ENCODE data around the gene ZNRF3.

Gene ZNRF3

GRCh38 chr22:28923826-28924732, 40.7 kb downstream of the ZNRF3 start:
- Histone ChIP-seq H3K27ac (ENCODE audit: low read length) (no peak overlapping the region), H3K27me3 (ENCODE audit: control insufficient read depth, insufficient read depth, low read length) (no peaks in the 10 kb centered on the region), H3K4me3 (ENCODE audit: low read length) (no peak overlapping the region), H3K9ac (ENCODE audit: low read length) (no peak overlapping the region), H3K9me3 (ENCODE audit: control insufficient read depth, low read depth, low read length) (no peaks in the 10 kb centered on the region), H3K36me3 (ENCODE audit: control insufficient read depth, low read depth, low read length) (no peaks in the 10 kb centered on the region), H3K4me1 (ENCODE audit: control insufficient read depth, low read depth, low read length) (peaks cover 27% of the 10 kb centered on the region)

- no peak overlapping the region for H3K27ac ChIP-seq (ENCODE audit: low read length)
- no peaks in the 10 kb centered on the region for H3K27me3 ChIP-seq (ENCODE audit: control insufficient read depth, insufficient read depth, low read length)
- no peaks in the 10 kb centered on the region for H3K36me3 ChIP-seq (ENCODE audit: control insufficient read depth, low read depth, low read length)
- no peaks in the 10 kb centered on the region for H3K9me3 ChIP-seq (ENCODE audit: control insufficient read depth, low read depth, low read length)
- no peak overlapping the region for H3K9ac ChIP-seq (ENCODE audit: low read length)
- H3K4me1 ChIP-seq (ENCODE audit: control insufficient read depth, low read depth, low read length) = peaks cover 27% of the 10 kb centered on the region
- no peak overlapping the region for H3K4me3 ChIP-seq (ENCODE audit: low read length)
These were observed 42.5 kb downstream of the ZNRF3 start for GRCh38 chr22:28925916-28926315.

GRCh38 chr22:28927630-28928029, 44.3 kb downstream of the ZNRF3 start:
- H3K9ac ChIP-seq (ENCODE audit: low read length) = no peak overlapping the region
- H3K4me1 ChIP-seq (ENCODE audit: control insufficient read depth, low read depth, low read length) = peaks cover 19% of the 10 kb centered on the region
- H3K36me3 ChIP-seq (ENCODE audit: control insufficient read depth, low read depth, low read length) = no peaks in the 10 kb centered on the region
- no peak overlapping the region for H3K27ac ChIP-seq (ENCODE audit: low read length)
- no peak overlapping the region for H3K4me3 ChIP-seq (ENCODE audit: low read length)
- no peaks in the 10 kb centered on the region for H3K27me3 ChIP-seq (ENCODE audit: control insufficient read depth, insufficient read depth, low read length)
- H3K9me3 ChIP-seq (ENCODE audit: control insufficient read depth, low read depth, low read length) = no peaks in the 10 kb centered on the region

GRCh38 chr22:28929197-28929596, 45.8 kb downstream of the ZNRF3 start:
- H3K9me3 ChIP-seq (ENCODE audit: control insufficient read depth, low read depth, low read length) = no peaks in the 10 kb centered on the region
- no peaks in the 10 kb centered on the region for H3K36me3 ChIP-seq (ENCODE audit: control insufficient read depth, low read depth, low read length)
- no peaks in the 10 kb centered on the region for H3K27me3 ChIP-seq (ENCODE audit: control insufficient read depth, insufficient read depth, low read length)
- no peak overlapping the region for H3K27ac ChIP-seq (ENCODE audit: low read length)
- H3K9ac ChIP-seq (ENCODE audit: low read length) = no peak overlapping the region
- peaks cover 23% of the 10 kb centered on the region for H3K4me1 ChIP-seq (ENCODE audit: control insufficient read depth, low read depth, low read length)
- H3K4me3 ChIP-seq (ENCODE audit: low read length) = no peak overlapping the region

DNA sequence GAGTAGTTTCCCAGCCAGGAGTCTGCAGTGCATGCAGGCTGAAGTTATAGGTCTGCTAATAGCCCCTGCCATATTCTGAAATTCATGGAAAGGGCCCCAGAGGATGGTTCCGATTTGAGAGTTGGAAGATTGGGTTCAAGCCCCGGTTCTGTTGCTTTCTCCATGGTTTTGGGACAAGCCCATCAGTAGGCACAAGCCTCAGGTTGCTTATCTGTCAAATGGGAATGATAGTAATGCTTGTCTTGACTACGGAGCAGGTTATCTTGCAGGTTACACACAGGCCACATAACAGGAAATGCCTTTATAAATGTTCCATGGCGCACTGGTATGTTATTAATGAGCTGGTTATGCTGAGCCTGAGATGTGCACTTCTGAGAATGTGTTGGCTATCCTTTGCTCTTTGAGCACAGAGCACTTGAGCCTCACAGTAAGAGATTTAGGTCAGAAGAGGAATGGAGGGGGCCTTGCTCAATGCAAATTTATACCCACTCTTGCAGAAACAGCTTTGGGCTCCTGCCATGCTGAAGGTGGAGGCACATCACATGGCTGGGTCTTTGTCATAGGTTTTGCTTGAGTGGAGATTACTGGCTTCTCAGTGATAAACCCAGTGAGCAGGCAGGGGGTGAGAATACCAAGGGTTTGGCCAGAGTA, 47.1 kb downstream of the ZNRF3 start:
- Histone ChIP-seq H3K9ac (ENCODE audit: low read length) (no peak overlapping the region), H3K36me3 (ENCODE audit: control insufficient read depth, low read depth, low read length) (no peaks in the 10 kb centered on the region), H3K4me3 (ENCODE audit: low read length) (no peak overlapping the region), H3K27me3 (ENCODE audit: control insufficient read depth, insufficient read depth, low read length) (no peaks in the 10 kb centered on the region), H3K4me1 (ENCODE audit: control insufficient read depth, low read depth, low read length) (peaks cover 19% of the 10 kb centered on the region), H3K27ac (ENCODE audit: low read length) (no peak overlapping the region), H3K9me3 (ENCODE audit: control insufficient read depth, low read depth, low read length) (no peaks in the 10 kb centered on the region)

DNA sequence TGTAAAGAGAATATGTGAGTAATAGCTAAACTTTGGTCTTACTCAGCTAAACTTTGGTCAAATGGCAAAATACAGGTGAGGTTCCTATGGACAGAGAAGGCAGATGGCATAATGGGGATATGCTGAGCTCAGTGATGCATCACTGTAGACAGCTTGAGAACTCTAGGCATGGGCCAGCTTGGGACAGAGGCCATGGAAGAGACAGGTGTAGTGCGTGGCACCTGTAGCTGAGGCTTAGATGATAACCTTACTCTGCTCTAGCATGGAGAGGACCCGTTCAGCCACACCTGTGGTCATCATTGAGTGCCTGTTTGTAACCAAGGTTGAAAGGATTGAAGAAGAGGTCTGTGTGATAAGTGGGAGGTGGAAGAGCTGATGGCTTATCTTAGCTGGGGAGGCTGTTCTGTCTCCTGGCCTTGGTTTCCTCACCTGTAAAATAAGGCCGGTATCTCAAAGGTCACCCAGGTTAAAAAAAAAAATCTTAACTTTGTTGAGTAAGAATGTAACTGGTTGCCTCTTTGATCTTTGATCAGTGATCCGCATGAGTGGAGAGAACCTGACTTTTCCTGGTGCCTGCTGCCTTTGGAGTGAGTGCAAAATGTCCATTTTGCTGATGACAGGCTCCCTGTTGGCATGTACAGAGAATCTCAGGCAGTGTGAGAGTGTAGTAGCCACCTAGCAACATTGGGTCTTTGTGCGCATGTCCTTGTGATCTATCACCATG, 48.6 kb downstream of the ZNRF3 start:
- Histone ChIP-seq H3K27ac (ENCODE audit: low read length) (no peak overlapping the region), H3K27me3 (ENCODE audit: control insufficient read depth, insufficient read depth, low read length) (no peaks in the 10 kb centered on the region), H3K9me3 (ENCODE audit: control insufficient read depth, low read depth, low read length) (no peaks in the 10 kb centered on the region), H3K9ac (ENCODE audit: low read length) (no peak overlapping the region), H3K36me3 (ENCODE audit: control insufficient read depth, low read depth, low read length) (no peaks in the 10 kb centered on the region), H3K4me3 (ENCODE audit: low read length) (no peak overlapping the region), H3K4me1 (ENCODE audit: control insufficient read depth, low read depth, low read length) (peaks cover 12% of the 10 kb centered on the region)

GRCh38 chr22:28933321-28933720, 49.9 kb downstream of the ZNRF3 start:
- Histone ChIP-seq H3K4me1 (ENCODE audit: control insufficient read depth, low read depth, low read length) (peaks cover 12% of the 10 kb centered on the region), H3K27ac (ENCODE audit: low read length) (no peak overlapping the region), H3K36me3 (ENCODE audit: control insufficient read depth, low read depth, low read length) (no peaks in the 10 kb centered on the region), H3K4me3 (ENCODE audit: low read length) (no peak overlapping the region), H3K27me3 (ENCODE audit: control insufficient read depth, insufficient read depth, low read length) (no peaks in the 10 kb centered on the region), H3K9ac (ENCODE audit: low read length) (no peak overlapping the region), H3K9me3 (ENCODE audit: control insufficient read depth, low read depth, low read length) (no peaks in the 10 kb centered on the region)

- Histone ChIP-seq H3K4me3 (ENCODE audit: low read length) (no peak overlapping the region), H3K9me3 (ENCODE audit: control insufficient read depth, low read depth, low read length) (no peaks in the 10 kb centered on the region), H3K9ac (ENCODE audit: low read length) (no peak overlapping the region), H3K36me3 (ENCODE audit: control insufficient read depth, low read depth, low read length) (no peaks in the 10 kb centered on the region), H3K27ac (ENCODE audit: low read length) (no peak overlapping the region), H3K27me3 (ENCODE audit: control insufficient read depth, insufficient read depth, low read length) (no peaks in the 10 kb centered on the region), H3K4me1 (ENCODE audit: control insufficient read depth, low read depth, low read length) (peaks cover 12% of the 10 kb centered on the region)
These were observed 50.7 kb downstream of the ZNRF3 start for GRCh38 chr22:28934026-28934425.

DNA sequence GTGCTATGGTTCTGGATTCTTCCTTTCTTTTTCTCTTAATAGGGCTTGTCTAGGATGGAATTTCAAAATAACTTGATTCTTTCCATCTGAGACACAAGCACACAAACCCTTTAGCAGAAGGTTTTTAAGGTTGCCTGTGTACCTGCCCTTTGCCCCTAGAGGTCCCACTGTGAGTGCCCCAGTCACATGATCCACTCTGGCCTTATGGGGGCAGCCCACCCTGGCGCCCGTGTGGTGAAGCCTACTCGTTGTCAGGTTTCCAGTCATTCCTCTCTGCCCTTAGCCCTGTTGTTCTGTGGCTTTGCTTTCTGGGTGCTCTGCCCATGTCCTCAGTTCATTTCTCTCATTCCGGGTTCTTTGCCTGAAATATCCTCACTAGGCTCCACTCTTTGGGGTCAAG, 51.8 kb downstream of the ZNRF3 start:
- Histone ChIP-seq H3K4me3 (ENCODE audit: low read length) (no peak overlapping the region), H3K4me1 (ENCODE audit: control insufficient read depth, low read depth, low read length) (peaks cover 23% of the 10 kb centered on the region), H3K27ac (ENCODE audit: low read length) (no peak overlapping the region)

GRCh38 chr22:28935713-28936112, 52.3 kb downstream of the ZNRF3 start:
- no peaks in the 10 kb centered on the region for H3K27me3 ChIP-seq (ENCODE audit: control insufficient read depth, insufficient read depth, low read length)
- H3K27ac ChIP-seq (ENCODE audit: low read length) = no peak overlapping the region
- no peaks in the 10 kb centered on the region for H3K9me3 ChIP-seq (ENCODE audit: control insufficient read depth, low read depth, low read length)
- peaks cover 23% of the 10 kb centered on the region for H3K4me1 ChIP-seq (ENCODE audit: control insufficient read depth, low read depth, low read length)
- H3K9ac ChIP-seq (ENCODE audit: low read length) = no peak overlapping the region
- no peak overlapping the region for H3K4me3 ChIP-seq (ENCODE audit: low read length)
- H3K36me3 ChIP-seq (ENCODE audit: control insufficient read depth, low read depth, low read length) = no peaks in the 10 kb centered on the region

More for the DNA sequence above, 51.8 kb downstream of the ZNRF3 start:
- H3K27me3 ChIP-seq (ENCODE audit: control insufficient read depth, insufficient read depth, low read length) = no peaks in the 10 kb centered on the region
- H3K9ac ChIP-seq (ENCODE audit: low read length) = no peak overlapping the region
- no peaks in the 10 kb centered on the region for H3K36me3 ChIP-seq (ENCODE audit: control insufficient read depth, low read depth, low read length)
- no peaks in the 10 kb centered on the region for H3K9me3 ChIP-seq (ENCODE audit: control insufficient read depth, low read depth, low read length)

- H3K4me3 ChIP-seq (ENCODE audit: low read length) = no peak overlapping the region
- H3K4me1 ChIP-seq (ENCODE audit: control insufficient read depth, low read depth, low read length) = peaks cover 26% of the 10 kb centered on the region
- no peaks in the 10 kb centered on the region for H3K36me3 ChIP-seq (ENCODE audit: control insufficient read depth, low read depth, low read length)
- H3K27me3 ChIP-seq (ENCODE audit: control insufficient read depth, insufficient read depth, low read length) = no peaks in the 10 kb centered on the region
- no peaks in the 10 kb centered on the region for H3K9me3 ChIP-seq (ENCODE audit: control insufficient read depth, low read depth, low read length)
- no peak overlapping the region for H3K27ac ChIP-seq (ENCODE audit: low read length)
- H3K9ac ChIP-seq (ENCODE audit: low read length) = no peak overlapping the region
These were observed 52.8 kb downstream of the ZNRF3 start for GRCh38 chr22:28936200-28936599.

All from iPS-18a (cell line).